ENCODE measurements around the gene SRGAP2C.
"Not testable (repeated sequence)": the region's sequence is repeated elsewhere in the genome, so short reads cannot be mapped to it uniquely, and the experiment has no call there.

- TF ChIP-seq EP300, CTCF, POLR2A (IDR thresholded peaks at IDR 0.05): not testable (repeated sequence)
Measured at GRCh38 chr1:121294205-121294570, 109.4 kb downstream of the SRGAP2C start.
